HepG2 (cell line): ENCODE data around the gene HLCS. TPM values are rescaled to one million over a fixed set of nuclear protein-coding genes. Genes with fewer than 3 reads are reported as not detected.

Source experiments
- ATAD3A ChIP-seq: sonication (generic); formaldehyde crosslinking; IDR thresholded peaks from 2 replicates; pipeline ENCODE4 v1.4.0; 2020; ENCODE audit warnings: missing genetic modification reagents
- CCDC6 ChIP-seq: sonication (generic); formaldehyde crosslinking; IDR thresholded peaks from 2 replicates; pipeline ENCODE4 v1.8.1; 2022; ENCODE audit warnings: mild to moderate bottlenecking, missing genetic modification reagents, moderate library complexity
- ETV5 ChIP-seq: IDR thresholded peaks from 2 replicates; pipeline ENCODE4 v1.6.1; 2018; ENCODE audit warnings: missing biosample characterization, missing genetic modification reagents, inconsistent platforms, borderline replicate concordance
- FOXC1 ChIP-seq: sonication (generic); formaldehyde crosslinking; IDR thresholded peaks from 2 replicates; pipeline ENCODE4 v1.8.0; 2022; ENCODE audit warnings: mild to moderate bottlenecking, missing genetic modification reagents, borderline replicate concordance
- FOXJ3 ChIP-seq: sonication (generic); formaldehyde crosslinking; IDR thresholded peaks from 2 replicates; pipeline ENCODE4 v1.4.0; 2020; ENCODE audit warnings: missing genetic modification reagents, mild to moderate bottlenecking, borderline replicate concordance
- FOXP4 ChIP-seq: sonication (generic); formaldehyde crosslinking; IDR thresholded peaks from 2 replicates; pipeline ENCODE4 v1.4.0; 2020; ENCODE audit warnings: missing genetic modification reagents
- HHEX ChIP-seq: IDR thresholded peaks from 2 replicates; pipeline ENCODE4 v1.6.1; 2016; ENCODE audit warnings: control low read depth
- HNRNPUL1 ChIP-seq: fragments of 200-400 bp; formaldehyde crosslinking; IDR thresholded peaks from 2 replicates; pipeline ENCODE4 v1.6.1; 2017; ENCODE audit warnings: low read depth, mild to moderate bottlenecking, low read length, moderate library complexity
- KDM1A ChIP-seq: IDR thresholded peaks from 2 replicates; pipeline ENCODE4 v1.6.1; 2016; ENCODE audit warnings: missing compliant biosample characterization
- MBD4 ChIP-seq: IDR thresholded peaks from 2 replicates; pipeline ENCODE4 v1.6.1; 2012; ENCODE audit warnings: low read length, inconsistent platforms, borderline replicate concordance
- MEIS2 ChIP-seq: sonication (generic); formaldehyde crosslinking; IDR thresholded peaks from 2 replicates; pipeline ENCODE4 v1.9.0; 2021; ENCODE audit warnings: mild to moderate bottlenecking, missing genetic modification reagents
- TOPORS ChIP-seq: sonication (generic); formaldehyde crosslinking; IDR thresholded peaks from 2 replicates; pipeline ENCODE4 v1.8.0; 2023; ENCODE audit warnings: mild to moderate bottlenecking, missing genetic modification reagents
- YEATS4 ChIP-seq: sonication (generic); formaldehyde crosslinking; IDR thresholded peaks from 2 replicates; pipeline ENCODE4 v1.4.0; 2020; ENCODE audit warnings: missing genetic modification reagents, borderline replicate concordance
- ZNF383 ChIP-seq: sonication (generic); formaldehyde crosslinking; IDR thresholded peaks from 2 replicates; pipeline ENCODE4 v1.4.0; 2020; ENCODE audit warnings: missing genetic modification reagents, mild to moderate bottlenecking, borderline replicate concordance
- polyA plus RNA-seq, 8 experiments: library from polyadenylated mRNA; depleted of rRNA in 3 of 8; stranded (reverse) in 7 of 8; unstranded in 1 of 8; fragments of >200 nt; fragmentation: Illumina TruSeq in 4 of 8; extraction: Trizol in 4 of 8; gene quantifications; 2 replicates each; pipeline versions ENCODE4 v1.2.1 to v1.2.3, GENCODE V29; 2011 to 2016; ENCODE audit warnings: low read depth in 4 of 8, missing spikeins in 1 of 8, mixed read lengths in 1 of 8; ENCODE audit not compliant: insufficient read depth in 1 of 8
- total RNA-seq, 5 experiments: library from RNA; depleted of rRNA; stranded (reverse); fragments of >200 nt; fragmentation: Illumina TruSeq; extraction: Trizol; gene quantifications; 2 replicates each; pipeline ENCODE4 v1.2.3, GENCODE V29; 2016; ENCODE audit warnings: low read depth in 1 of 5
- TF ChIP-seq, protein P1 (sequence below): sonication (generic); formaldehyde crosslinking; IDR thresholded peaks from 2 replicates; pipeline ENCODE4 v1.4.0; 2020; ENCODE audit warnings: mild to moderate bottlenecking, missing genetic modification reagents, borderline replicate concordance
- TF ChIP-seq, protein P2 (sequence below): sonication (generic); formaldehyde crosslinking; IDR thresholded peaks from 2 replicates; pipeline ENCODE4 v1.8.1; 2023; ENCODE audit warnings: mild to moderate bottlenecking, missing genetic modification reagents
- TF ChIP-seq, protein P3 (sequence below): fragments of 450-650 bp; IDR thresholded peaks from 2 replicates; pipeline ENCODE4 v1.6.1; 2016
- TF ChIP-seq, protein P4 (sequence below): sonication (generic); formaldehyde crosslinking; IDR thresholded peaks from 2 replicates; pipeline ENCODE4 v1.8.1; 2023; ENCODE audit warnings: mild to moderate bottlenecking, inconsistent platforms, moderate library complexity, missing genetic modification reagents, borderline replicate concordance
- TF ChIP-seq, protein P5 (sequence below): sonication (generic); formaldehyde crosslinking; IDR thresholded peaks from 2 replicates; pipeline ENCODE4 v1.9.0; 2021; ENCODE audit warnings: missing genetic modification reagents, mild to moderate bottlenecking, borderline replicate concordance

HLCS gene
- total and polyA plus RNA-seq, 2 of the 13 experiments (the other 11 are each of a cell fraction or from before 2014, with no cell fraction given), result 7.9 to 12.3 TPM

DNA sequence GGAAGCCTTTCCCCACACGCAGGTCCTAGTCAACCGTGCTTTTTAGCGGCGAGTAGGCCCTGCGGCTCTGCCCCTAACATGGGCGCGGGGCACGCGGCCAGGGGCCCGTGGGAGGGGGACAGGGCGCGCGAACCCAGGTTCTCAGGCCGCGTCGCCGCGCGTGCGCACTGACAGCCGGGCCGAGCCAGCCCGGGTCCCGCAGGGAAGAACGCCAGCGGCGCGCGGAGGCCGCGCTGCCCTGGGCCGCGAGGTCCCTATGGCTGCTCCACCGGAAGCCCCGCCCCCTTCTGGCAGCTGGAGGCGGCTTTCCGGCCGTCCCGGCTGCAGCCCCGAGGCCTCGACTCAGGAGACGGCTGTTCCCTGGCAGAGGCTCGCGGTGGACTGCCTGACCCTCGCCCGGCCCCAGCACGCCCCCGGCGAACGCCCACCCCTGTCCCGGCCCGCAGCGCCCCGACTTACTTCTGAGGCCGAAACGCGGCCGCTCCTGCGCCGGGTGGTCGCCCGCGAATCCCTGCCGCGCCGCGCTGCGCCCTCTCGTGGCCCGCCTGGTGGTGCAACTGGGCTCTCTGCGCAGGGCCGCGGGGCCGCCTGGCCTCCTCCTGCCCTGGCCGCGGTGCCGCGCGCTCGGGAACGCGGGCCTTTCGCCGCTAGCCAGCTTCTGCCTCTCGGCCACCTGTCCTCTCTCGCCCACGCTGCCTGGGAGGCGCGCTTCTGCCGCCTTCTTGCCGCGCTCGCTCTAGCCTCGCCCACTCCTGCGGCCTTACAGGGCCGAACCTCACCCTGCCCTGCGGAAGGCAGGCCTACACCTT is 23.4 kb upstream of the HLCS start (continued):
- TF ChIP-seq, protein P1, sequence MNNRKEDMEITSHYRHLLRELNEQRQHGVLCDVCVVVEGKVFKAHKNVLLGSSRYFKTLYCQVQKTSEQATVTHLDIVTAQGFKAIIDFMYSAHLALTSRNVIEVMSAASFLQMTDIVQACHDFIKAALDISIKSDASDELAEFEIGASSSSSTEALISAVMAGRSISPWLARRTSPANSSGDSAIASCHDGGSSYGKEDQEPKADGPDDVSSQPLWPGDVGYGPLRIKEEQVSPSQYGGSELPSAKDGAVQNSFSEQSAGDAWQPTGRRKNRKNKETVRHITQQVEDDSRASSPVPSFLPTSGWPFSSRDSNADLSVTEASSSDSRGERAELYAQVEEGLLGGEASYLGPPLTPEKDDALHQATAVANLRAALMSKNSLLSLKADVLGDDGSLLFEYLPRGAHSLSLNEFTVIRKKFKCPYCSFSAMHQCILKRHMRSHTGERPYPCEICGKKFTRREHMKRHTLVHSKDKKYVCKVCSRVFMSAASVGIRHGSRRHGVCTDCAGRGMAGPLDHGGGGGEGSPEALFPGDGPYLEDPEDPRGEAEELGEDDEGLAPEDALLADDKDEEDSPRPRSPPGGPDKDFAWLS (CRISPR knock-in tag), result no peak
- TF ChIP-seq TOPORS (peak; percentile 71; the same call in 1 of the 2 replicates), KDM1A (CRISPR knock-in tag) (no peak; the same call in 1 of the 2 replicates), FOXJ3 (CRISPR knock-in tag) (no peak), FOXC1 (CRISPR knock-in tag) (peak; percentile 92; the same call in 1 of the 2 replicates), MEIS2 (peak; percentile 70), CCDC6 (CRISPR knock-in tag) (peak; percentile 93; the same call in 1 of the 2 replicates), ZNF383 (CRISPR knock-in tag) (0 out of 2 replicates have a peak, but pooled peaks have one; percentile 46), ATAD3A (CRISPR knock-in tag) (no peak), YEATS4 (CRISPR knock-in tag) (peak; percentile 89), MBD4 (no peak), FOXP4 (no peak; the same call in 1 of the 2 replicates), HHEX (CRISPR knock-in tag) (no peak), HNRNPUL1 (no peak), ETV5 (CRISPR knock-in tag) (peak; percentile 79)
- TF ChIP-seq, protein P2, sequence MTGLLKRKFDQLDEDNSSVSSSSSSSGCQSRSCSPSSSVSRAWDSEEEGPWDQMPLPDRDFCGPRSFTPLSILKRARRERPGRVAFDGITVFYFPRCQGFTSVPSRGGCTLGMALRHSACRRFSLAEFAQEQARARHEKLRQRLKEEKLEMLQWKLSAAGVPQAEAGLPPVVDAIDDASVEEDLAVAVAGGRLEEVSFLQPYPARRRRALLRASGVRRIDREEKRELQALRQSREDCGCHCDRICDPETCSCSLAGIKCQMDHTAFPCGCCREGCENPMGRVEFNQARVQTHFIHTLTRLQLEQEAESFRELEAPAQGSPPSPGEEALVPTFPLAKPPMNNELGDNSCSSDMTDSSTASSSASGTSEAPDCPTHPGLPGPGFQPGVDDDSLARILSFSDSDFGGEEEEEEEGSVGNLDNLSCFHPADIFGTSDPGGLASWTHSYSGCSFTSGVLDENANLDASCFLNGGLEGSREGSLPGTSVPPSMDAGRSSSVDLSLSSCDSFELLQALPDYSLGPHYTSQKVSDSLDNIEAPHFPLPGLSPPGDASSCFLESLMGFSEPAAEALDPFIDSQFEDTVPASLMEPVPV (CRISPR knock-in tag), result peak; percentile 75
- TF ChIP-seq, protein P3, sequence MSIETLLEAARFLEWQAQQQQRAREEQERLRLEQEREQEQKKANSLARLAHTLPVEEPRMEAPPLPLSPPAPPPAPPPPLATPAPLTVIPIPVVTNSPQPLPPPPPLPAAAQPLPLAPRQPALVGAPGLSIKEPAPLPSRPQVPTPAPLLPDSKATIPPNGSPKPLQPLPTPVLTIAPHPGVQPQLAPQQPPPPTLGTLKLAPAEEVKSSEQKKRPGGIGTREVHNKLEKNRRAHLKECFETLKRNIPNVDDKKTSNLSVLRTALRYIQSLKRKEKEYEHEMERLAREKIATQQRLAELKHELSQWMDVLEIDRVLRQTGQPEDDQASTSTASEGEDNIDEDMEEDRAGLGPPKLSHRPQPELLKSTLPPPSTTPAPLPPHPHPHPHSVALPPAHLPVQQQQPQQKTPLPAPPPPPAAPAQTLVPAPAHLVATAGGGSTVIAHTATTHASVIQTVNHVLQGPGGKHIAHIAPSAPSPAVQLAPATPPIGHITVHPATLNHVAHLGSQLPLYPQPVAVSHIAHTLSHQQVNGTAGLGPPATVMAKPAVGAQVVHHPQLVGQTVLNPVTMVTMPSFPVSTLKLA, result no peak
- TF ChIP-seq, protein P4, sequence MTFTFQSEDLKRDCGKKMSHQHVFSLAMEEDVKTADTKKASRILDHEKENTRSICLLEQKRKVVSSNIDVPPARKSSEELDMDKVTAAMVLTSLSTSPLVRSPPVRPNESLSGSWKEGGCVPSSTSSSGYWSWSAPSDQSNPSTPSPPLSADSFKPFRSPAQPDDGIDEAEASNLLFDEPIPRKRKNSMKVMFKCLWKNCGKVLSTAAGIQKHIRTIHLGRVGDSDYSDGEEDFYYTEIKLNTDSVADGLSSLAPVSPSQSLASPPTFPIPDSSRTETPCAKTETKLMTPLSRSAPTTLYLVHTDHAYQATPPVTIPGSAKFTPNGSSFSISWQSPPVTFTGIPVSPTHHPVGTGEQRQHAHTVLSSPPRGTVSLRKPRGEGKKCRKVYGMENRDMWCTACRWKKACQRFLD (CRISPR knock-in tag), result peak; percentile 83
- TF ChIP-seq, protein P5, sequence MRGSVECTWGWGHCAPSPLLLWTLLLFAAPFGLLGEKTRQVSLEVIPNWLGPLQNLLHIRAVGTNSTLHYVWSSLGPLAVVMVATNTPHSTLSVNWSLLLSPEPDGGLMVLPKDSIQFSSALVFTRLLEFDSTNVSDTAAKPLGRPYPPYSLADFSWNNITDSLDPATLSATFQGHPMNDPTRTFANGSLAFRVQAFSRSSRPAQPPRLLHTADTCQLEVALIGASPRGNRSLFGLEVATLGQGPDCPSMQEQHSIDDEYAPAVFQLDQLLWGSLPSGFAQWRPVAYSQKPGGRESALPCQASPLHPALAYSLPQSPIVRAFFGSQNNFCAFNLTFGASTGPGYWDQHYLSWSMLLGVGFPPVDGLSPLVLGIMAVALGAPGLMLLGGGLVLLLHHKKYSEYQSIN, result 0 out of 2 replicates have a peak, but pooled peaks have one; percentile 24
